GM21717 (cell line): ENCODE measurements around the gene POGZ.
"Not testable (repeated sequence)": the region's sequence is repeated elsewhere in the genome, so short reads cannot be mapped to it uniquely, and the experiment has no call there.

Experiments used
- ATAC-seq: cut with Tn5 transposase; IDR thresholded peaks from one replicate; pipeline ENCODE4 v1.9.1; 2021; ENCODE audit warnings: mild to moderate bottlenecking, moderate library complexity; ENCODE audit not compliant: unreplicated experiment

The POGZ gene

DNA sequence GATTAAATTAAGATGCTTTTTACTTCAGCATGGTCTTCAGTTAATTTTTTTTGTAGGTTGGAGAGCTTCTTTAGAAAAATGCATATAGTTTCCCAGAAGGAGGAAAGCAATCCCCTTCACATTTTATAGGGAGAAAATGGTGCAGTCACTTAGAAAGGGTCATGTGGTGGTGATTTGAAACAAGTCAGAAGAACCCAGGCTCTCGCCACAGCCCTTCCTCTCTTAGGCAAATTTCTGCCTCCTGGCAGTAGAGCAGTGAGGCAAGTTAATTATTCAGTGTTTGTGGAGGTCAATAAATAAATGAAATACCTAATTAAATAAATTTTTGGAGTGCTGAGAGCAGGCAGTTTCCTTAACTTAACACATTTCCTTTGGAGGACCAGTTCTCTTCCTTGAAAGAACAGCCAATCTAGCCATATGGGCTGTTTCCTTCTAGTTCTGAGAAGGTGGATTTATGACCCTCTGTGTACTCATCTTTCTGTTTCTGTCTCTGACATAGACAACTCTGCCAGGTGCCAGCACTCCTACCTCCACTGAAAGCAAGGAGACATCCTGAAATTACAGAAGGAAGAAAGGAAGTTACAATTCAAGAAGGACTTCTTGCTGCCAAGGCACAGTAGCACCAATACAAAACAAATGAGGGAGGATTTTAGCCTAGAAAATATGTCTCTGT, 19.0 kb upstream of the POGZ start:
- no peak for ATAC-seq

GRCh38 chr1:151477066-151477465, 17.8 kb upstream of the POGZ start:
- no peak for ATAC-seq

DNA sequence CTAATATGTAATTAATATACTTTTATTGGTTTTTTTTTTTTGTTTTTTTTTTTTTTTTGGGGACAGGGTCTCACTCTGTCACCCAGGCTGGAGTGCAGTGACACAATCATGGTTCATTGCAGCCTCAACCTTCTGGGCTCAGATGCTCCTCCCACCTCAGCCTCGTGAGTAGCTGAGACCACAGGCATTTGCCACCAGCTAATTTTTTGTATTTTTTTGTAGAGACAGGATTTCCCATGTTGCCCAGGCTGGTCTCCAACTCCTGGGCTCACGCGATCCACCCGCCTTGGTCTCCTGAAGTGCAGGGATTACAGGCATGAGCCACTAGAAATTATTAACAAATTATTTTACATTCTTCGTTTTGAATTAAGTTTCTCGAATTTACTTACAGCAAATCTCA, 16.8 kb upstream of the POGZ start:
- ATAC-seq, result no peak

GRCh38 chr1:151475175-151475574, 15.9 kb upstream of the POGZ start:
- peak; percentile 80 for ATAC-seq

DNA sequence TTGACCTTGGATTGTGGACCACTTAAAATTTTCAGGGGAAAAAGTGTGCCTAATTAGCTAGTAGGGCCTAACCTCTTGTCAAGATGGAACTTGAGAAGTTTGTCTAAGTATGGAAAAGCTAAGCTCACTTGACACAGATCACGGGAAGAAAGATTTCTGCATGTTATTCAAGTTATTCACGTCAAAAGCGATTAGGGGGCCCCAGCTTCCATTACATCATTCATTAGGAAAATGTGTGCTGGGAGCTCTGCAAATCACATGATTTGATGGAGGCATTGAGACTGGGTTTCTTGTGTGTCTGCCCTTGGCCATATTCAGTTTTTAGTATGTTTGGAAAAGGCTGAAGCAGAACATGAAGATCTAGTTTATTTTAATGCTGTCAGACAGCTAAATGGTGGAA, 15.5 kb upstream of the POGZ start:
- ATAC-seq, result no peak

DNA sequence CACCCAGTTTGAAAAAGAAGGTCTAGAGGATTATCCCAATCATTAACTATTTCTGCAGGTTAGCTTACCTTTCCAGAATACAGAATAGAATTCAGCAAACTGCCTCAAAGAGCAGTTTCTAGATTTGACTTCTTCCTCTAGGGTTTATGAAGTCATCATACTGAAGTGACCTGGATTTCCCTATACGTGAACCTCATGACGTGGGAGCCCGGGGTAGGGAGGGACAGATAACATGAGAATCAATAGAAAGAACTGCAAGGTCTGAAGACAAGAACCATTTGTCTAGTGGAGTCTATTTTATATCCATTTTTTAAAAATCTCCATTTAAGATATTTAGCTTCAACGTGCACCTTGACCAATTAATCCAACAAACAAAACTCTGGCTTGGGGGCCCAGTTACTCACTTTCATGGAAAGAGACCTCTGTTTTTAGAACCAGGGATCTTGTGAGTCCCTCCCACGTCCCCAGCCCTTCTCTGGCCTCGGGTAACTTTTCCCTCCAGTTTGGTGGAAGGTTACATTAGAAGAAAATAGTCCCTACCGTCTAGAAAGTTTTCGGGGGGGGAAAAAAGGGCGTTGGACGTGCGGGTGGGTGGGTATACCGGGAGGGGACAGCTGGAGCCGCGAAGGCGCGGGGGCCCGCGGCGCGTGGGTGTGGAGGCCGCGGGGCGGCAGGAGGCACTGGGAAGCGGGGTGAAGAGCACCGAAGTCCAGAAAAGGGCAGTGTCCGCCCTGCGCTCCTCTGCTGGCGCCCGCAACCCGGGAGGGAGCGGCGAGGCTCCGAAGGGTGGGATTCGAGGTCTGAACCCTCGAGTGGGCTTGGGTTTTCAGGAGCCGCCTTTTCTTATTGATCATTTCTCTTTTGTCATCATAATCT, 13.8 kb upstream of the POGZ start:
- ATAC-seq, result no peak

- no peak for ATAC-seq
Measured at GRCh38 chr1:151465026-151465425, 5.7 kb upstream of the POGZ start.

DNA sequence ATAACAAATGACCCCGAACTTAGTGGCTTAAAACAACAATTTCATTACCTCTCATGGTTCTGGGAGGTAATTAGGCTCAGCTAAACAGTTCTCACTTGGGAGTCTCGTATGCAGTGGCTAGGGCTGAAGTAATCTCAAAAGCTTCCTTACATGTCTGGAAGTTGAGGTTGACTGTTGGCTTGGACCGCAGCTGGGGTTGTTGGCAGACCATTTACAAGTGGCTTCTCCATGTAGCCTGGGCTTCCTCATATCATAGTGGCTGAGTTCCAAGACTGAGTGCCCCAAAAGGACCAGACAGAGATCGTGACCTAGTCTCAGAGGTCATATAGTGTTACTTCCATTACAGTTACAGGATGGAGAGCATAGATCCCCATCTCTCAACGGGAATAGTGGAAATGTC, 2.4 kb upstream of the POGZ start:
- no peak for ATAC-seq

GRCh38 chr1:151458802-151459330, 428 bp downstream of the POGZ start:
- ATAC-seq, result peak; percentile 41

DNA sequence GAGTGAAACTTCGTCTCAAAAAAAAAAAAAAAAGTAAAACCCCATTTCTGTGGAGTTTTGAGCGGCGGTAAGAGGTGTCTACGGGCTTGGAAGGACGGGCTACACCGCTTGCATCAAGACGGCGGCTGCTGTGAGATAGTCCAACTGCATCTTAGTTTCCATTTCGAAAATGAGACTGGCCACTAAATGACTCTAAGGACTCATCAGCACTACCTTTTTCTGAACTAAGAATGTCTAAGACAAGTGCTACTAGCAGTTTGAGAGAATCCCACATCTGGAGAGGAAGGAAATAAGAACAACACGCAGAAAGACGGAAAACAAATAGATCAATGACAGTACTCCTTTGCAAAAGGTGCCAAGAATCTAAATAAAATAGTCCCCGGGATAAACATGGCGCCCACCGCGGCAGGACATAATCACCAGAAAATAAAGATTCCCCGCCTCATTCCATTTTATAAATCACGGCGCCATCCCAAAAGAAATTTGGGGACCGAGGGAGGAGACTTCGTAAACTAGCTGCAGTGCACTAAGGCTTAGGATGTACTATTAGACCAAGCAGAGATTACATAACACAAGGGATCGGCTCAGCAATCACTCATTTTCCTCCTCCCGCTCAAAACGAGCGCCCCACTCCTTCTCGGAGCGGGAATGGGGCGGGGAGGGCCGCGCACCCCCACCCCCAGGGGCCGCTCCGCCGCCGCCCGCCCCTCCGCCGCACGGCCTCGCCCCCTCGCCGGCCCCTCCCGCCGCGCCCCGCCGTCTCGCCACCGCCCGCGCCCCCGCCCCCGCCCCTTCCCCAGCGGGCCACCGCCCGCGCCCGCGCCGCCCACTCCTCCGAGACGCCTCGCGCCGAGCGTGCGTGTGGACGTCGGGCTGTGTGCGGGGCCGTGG, 1.1 kb downstream of the POGZ start:
- peak; percentile 24 for ATAC-seq

GRCh38 chr1:151455966-151456365, 3.3 kb downstream of the POGZ start:
- no peak for ATAC-seq

DNA sequence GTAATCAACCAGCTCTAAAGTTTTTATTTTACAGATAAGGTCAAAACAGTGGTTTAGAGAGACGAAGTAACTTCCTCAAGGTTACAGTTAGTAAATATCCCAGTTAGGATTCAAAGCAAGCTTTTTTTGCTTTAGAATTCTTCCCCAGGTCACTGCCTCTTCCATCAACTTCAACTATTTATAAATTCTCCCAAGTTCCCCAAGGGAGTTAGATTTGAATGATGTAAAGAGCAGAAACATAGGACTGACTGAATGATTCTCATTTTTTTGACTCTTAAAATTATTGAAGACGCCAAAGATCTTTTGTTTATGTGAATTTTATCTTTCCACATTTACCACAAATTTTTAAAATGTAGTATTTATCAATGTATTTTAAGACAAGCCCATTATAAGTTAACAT, 4.1 kb downstream of the POGZ start:
- ATAC-seq, result no peak

- no peak for ATAC-seq
Measured at GRCh38 chr1:151447696-151448095, 11.6 kb downstream of the POGZ start.

GRCh38 chr1:151444783-151445177, 14.5 kb downstream of the POGZ start:
- ATAC-seq, result no peak

DNA sequence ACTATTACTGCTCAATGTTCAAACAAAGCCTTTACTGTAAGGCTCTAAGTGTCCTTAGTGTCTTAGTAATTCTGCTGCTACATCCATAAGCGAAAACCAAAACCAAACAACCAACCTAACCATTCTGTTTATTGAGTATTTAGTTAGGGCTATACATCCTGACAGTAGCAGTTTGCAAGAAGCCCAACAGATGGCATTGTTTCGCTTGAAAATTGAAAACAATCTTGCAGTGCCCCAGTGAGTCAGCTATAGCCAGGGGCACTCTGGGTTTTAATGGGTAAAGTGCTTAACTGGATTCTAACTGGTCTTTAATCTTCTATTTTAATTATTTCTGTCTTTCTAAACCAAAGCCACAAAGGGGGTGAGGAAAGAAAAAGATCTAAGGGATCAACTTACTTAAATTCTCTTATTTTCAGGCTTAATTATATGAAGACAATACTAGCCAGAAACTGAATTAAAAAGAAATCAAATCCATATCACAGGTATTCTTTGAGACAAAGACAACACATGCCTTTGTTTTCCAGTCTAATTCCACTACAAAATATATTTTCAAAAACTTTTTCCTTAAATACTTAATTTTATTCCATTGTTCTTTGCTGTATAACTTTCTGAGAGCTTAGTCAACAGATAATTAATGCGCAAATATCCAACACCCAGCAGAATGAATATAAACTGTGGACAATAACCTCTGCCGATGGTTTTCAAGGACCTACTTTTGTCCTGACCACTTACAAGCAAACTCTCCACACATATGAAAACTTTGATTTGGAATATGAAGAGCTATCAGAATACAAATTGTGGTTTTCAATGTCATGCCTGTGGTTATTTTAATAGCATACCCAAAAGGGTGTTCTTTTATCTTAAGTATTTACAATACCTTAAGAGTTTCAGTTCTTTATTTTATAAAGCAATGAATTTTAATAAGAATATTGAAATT, 15.2 kb downstream of the POGZ start:
- ATAC-seq, result no peak

GRCh38 chr1:151437396-151437795, 21.9 kb downstream of the POGZ start:
- ATAC-seq, result not testable (repeated sequence)

- no peak for ATAC-seq
Measured at GRCh38 chr1:151436985-151437384, 22.3 kb downstream of the POGZ start.

- no peak for ATAC-seq
Measured at GRCh38 chr1:151435174-151435573, 24.1 kb downstream of the POGZ start.

GRCh38 chr1:151433827-151434226, 25.5 kb downstream of the POGZ start:
- not testable (repeated sequence) for ATAC-seq

GRCh38 chr1:151428068-151428467, 31.2 kb downstream of the POGZ start:
- ATAC-seq, result no peak
